GM12878 (cell line): ENCODE data around the gene ANGPTL2. TPM values are rescaled to one million over a fixed set of nuclear protein-coding genes. Genes with fewer than 3 reads are reported as not detected.

ENCODE experiments used
- ATF7 ChIP-seq: fragments of 450-650 bp; IDR thresholded peaks from 2 replicates; pipeline ENCODE4 v1.6.1; 2016; ENCODE audit warnings: low read depth, mild to moderate bottlenecking
- BHLHE40 ChIP-seq, 2 experiments: fragments of 450-650 bp in 1 of 2; IDR thresholded peaks; 2 replicates each; pipeline ENCODE4 v1.6.1; 2011 to 2017; ENCODE audit warnings: low read depth in 2 of 2, borderline replicate concordance in 1 of 2, improper control_type of control experiment in 1 of 2, low read length in 1 of 2, mild to moderate bottlenecking in 1 of 2
- CBX5 ChIP-seq: sonication (generic); IDR thresholded peaks from 2 replicates; pipeline ENCODE4 v1.6.1; 2016; ENCODE audit warnings: low read depth, moderate library complexity, mild to moderate bottlenecking, inconsistent platforms
- EP300 ChIP-seq, 2 experiments: fragments of 150-350 bp in 1 of 2; IDR thresholded peaks; 2 replicates each; pipeline ENCODE4 v1.6.1; 2011 to 2012; ENCODE audit warnings: low read depth in 2 of 2, low read length in 2 of 2, borderline replicate concordance in 1 of 2, improper control_type of control experiment in 1 of 2, inconsistent platforms in 1 of 2; ENCODE audit not compliant: control insufficient read depth in 1 of 2
- IKZF1 ChIP-seq: fragments of 450-650 bp; conservative IDR thresholded peaks from 2 replicates; pipeline ENCODE4 v1.6.1; 2017; ENCODE audit warnings: antibody characterized with exemption, mild to moderate bottlenecking
- IKZF2 ChIP-seq, 2 experiments: fragments of 450-650 bp; IDR thresholded peaks; 2 replicates each; pipeline ENCODE4 v1.6.1; 2017; ENCODE audit warnings: mild to moderate bottlenecking in 2 of 2, moderate library complexity in 2 of 2
- JUND ChIP-seq: IDR thresholded peaks from 2 replicates; pipeline ENCODE4 v1.6.1; 2012; ENCODE audit warnings: low read depth, mild to moderate bottlenecking, low read length, improper control_type of control experiment, moderate library complexity
- MXI1 ChIP-seq: fragments of 150-350 bp; IDR thresholded peaks from 2 replicates; pipeline ENCODE4 v1.6.1; 2011; ENCODE audit warnings: low read depth, mild to moderate bottlenecking, inconsistent platforms, low read length, improper control_type of control experiment
- NBN ChIP-seq: fragments of 450-650 bp; IDR thresholded peaks from 2 replicates; pipeline ENCODE4 v1.6.1; 2016
- NFYA ChIP-seq: IDR thresholded peaks from 2 replicates; pipeline ENCODE4 v1.6.1; 2011; ENCODE audit warnings: low read depth, mild to moderate bottlenecking, low read length, improper control_type of control experiment, borderline replicate concordance
- RCOR1 ChIP-seq: conservative IDR thresholded peaks from 2 replicates; pipeline ENCODE4 v1.6.1; 2012; ENCODE audit warnings: low read depth, low read length, improper control_type of control experiment
- RUNX3 ChIP-seq: IDR thresholded peaks from 2 replicates; pipeline ENCODE4 v1.6.1; 2012; ENCODE audit warnings: low read length, inconsistent platforms
- SMC3 ChIP-seq: IDR thresholded peaks from 2 replicates; pipeline ENCODE4 v1.6.1; 2011; ENCODE audit warnings: low read length, improper control_type of control experiment, borderline replicate concordance
- SPI1 ChIP-seq: IDR thresholded peaks from 2 replicates; pipeline ENCODE4 v1.6.1; 2011; ENCODE audit warnings: low read depth, mild to moderate bottlenecking, low read length, moderate library complexity, borderline replicate concordance; ENCODE audit not compliant: insufficient read depth
- STAT1 ChIP-seq: fragments of 450-650 bp; conservative IDR thresholded peaks from 2 replicates; pipeline ENCODE4 v1.6.1; 2014; ENCODE audit warnings: antibody characterized with exemption, mild to moderate bottlenecking
- ZNF217 ChIP-seq: fragments of 450-650 bp; IDR thresholded peaks from 2 replicates; pipeline ENCODE4 v1.6.1; 2017; ENCODE audit warnings: antibody characterized with exemption, mild to moderate bottlenecking
- ZNF622 ChIP-seq: fragments of 450-650 bp; IDR thresholded peaks from 2 replicates; pipeline ENCODE4 v1.6.1; 2017; ENCODE audit warnings: mild to moderate bottlenecking, inconsistent platforms
- polyA plus RNA-seq, 11 experiments: library from polyadenylated mRNA; depleted of rRNA in 4 of 11; unstranded in 6 of 11; stranded (reverse) in 5 of 11; fragments of >200 nt; fragmentation: Nextera tagmentation in 4 of 11; fragmentation: Illumina TruSeq in 1 of 11; extraction: Ambion mirVana in 4 of 11; extraction: Trizol in 1 of 11; gene quantifications; 1 replicate in 1 of 11; 2 replicates in 10 of 11; pipeline versions ENCODE4 v1.2.1 to v1.2.3, GENCODE V29; 2011 to 2016; ENCODE audit warnings: inconsistent platforms in 2 of 11, missing spikeins in 2 of 11, low read depth in 1 of 11
- total RNA-seq, 4 experiments: library from RNA; depleted of rRNA in 3 of 4; stranded (reverse); fragments of >200 nt in 3 of 4; fragmentation: Illumina TruSeq in 1 of 4; extraction: Trizol in 1 of 4; gene quantifications; 2 replicates each; pipeline versions ENCODE4 v1.2.1 to v1.2.3, GENCODE V29; 2013 to 2021
- TF ChIP-seq, protein P1 (sequence below): fragments of 450-650 bp; IDR thresholded peaks from 2 replicates; pipeline ENCODE4 v1.6.1; 2017; ENCODE audit warnings: borderline replicate concordance
- TF ChIP-seq, protein P2 (sequence below): fragments of 450-650 bp; IDR thresholded peaks from 2 replicates; pipeline ENCODE4 v1.6.1; 2017; ENCODE audit warnings: mild to moderate bottlenecking, moderate library complexity
- TF ChIP-seq, protein P3 (sequence below): IDR thresholded peaks from 2 replicates; pipeline ENCODE4 v1.6.1; 2012; ENCODE audit warnings: low read length, inconsistent platforms
- TF ChIP-seq, protein P4 (sequence below): fragments of 450-650 bp; IDR thresholded peaks from 2 replicates; pipeline ENCODE4 v1.6.1; 2017; ENCODE audit warnings: low read depth, mild to moderate bottlenecking, moderate library complexity

ANGPTL2 gene
- total and polyA plus RNA-seq, 10 of the 15 experiments (the other 5 are each of a cell fraction or from before 2014, with no cell fraction given) = 0.13 to 2.6 (median 0.82) TPM; not detected in 1

GRCh38 chr9:127154390-127155191 is 32.2 kb upstream of the ANGPTL2 start (continued):
- TF ChIP-seq, protein P1, sequence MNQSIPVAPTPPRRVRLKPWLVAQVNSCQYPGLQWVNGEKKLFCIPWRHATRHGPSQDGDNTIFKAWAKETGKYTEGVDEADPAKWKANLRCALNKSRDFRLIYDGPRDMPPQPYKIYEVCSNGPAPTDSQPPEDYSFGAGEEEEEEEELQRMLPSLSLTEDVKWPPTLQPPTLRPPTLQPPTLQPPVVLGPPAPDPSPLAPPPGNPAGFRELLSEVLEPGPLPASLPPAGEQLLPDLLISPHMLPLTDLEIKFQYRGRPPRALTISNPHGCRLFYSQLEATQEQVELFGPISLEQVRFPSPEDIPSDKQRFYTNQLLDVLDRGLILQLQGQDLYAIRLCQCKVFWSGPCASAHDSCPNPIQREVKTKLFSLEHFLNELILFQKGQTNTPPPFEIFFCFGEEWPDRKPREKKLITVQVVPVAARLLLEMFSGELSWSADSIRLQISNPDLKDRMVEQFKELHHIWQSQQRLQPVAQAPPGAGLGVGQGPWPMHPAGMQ = no peak
- TF ChIP-seq STAT1 = no peak
- 0 out of 2 replicates have a peak, but pooled peaks have one; percentile 22 for TF ChIP-seq CBX5
- TF ChIP-seq ATF7 = peak; percentile 95
- TF ChIP-seq NBN = peak; percentile 58
- no peak for TF ChIP-seq ZNF622
- peak; percentile 39 to 51; a peak in 2 of 4 replicates for TF ChIP-seq BHLHE40 (IDR thresholded peaks at IDR 0.05; ENCODE audit: borderline replicate concordance in 1 of 2, low read depth in 2 of 2, low read length in 1 of 2)
- 0 out of 2 replicates have a peak, but pooled peaks have one; percentile 90 for TF ChIP-seq RCOR1
- peak; percentile 97 for TF ChIP-seq IKZF1
- no peak for TF ChIP-seq JUND
- peak; percentile 87 for TF ChIP-seq RUNX3
- TF ChIP-seq EP300 (IDR thresholded peaks at IDR 0.05; ENCODE audit: borderline replicate concordance in 1 of 2, control insufficient read depth in 1 of 2, low read depth in 2 of 2, low read length in 2 of 2) = peak; percentile 17 to 80; a peak in 3 of 4 replicates
- no peak for TF ChIP-seq NFYA
- TF ChIP-seq SMC3 = peak; percentile 3; the same call in 1 of the 2 replicates
- TF ChIP-seq ZNF217 = peak; percentile 75
- TF ChIP-seq, protein P2, sequence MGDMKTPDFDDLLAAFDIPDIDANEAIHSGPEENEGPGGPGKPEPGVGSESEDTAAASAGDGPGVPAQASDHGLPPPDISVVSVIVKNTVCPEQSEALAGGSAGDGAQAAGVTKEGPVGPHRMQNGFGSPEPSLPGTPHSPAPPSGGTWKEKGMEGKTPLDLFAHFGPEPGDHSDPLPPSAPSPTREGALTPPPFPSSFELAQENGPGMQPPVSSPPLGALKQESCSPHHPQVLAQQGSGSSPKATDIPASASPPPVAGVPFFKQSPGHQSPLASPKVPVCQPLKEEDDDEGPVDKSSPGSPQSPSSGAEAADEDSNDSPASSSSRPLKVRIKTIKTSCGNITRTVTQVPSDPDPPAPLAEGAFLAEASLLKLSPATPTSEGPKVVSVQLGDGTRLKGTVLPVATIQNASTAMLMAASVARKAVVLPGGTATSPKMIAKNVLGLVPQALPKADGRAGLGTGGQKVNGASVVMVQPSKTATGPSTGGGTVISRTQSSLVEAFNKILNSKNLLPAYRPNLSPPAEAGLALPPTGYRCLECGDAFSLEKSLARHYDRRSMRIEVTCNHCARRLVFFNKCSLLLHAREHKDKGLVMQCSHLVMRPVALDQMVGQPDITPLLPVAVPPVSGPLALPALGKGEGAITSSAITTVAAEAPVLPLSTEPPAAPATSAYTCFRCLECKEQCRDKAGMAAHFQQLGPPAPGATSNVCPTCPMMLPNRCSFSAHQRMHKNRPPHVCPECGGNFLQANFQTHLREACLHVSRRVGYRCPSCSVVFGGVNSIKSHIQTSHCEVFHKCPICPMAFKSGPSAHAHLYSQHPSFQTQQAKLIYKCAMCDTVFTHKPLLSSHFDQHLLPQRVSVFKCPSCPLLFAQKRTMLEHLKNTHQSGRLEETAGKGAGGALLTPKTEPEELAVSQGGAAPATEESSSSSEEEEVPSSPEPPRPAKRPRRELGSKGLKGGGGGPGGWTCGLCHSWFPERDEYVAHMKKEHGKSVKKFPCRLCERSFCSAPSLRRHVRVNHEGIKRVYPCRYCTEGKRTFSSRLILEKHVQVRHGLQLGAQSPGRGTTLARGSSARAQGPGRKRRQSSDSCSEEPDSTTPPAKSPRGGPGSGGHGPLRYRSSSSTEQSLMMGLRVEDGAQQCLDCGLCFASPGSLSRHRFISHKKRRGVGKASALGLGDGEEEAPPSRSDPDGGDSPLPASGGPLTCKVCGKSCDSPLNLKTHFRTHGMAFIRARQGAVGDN = peak; percentile 82
- TF ChIP-seq IKZF2 (IDR thresholded peaks at IDR 0.05) = peak; percentile 99
- TF ChIP-seq MXI1 = peak; percentile 70; the same call in 1 of the 2 replicates
- TF ChIP-seq SPI1 = peak; percentile 97
- TF ChIP-seq, protein P3, sequence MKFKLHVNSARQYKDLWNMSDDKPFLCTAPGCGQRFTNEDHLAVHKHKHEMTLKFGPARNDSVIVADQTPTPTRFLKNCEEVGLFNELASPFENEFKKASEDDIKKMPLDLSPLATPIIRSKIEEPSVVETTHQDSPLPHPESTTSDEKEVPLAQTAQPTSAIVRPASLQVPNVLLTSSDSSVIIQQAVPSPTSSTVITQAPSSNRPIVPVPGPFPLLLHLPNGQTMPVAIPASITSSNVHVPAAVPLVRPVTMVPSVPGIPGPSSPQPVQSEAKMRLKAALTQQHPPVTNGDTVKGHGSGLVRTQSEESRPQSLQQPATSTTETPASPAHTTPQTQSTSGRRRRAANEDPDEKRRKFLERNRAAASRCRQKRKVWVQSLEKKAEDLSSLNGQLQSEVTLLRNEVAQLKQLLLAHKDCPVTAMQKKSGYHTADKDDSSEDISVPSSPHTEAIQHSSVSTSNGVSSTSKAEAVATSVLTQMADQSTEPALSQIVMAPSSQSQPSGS = peak; percentile 83
- TF ChIP-seq, protein P4, sequence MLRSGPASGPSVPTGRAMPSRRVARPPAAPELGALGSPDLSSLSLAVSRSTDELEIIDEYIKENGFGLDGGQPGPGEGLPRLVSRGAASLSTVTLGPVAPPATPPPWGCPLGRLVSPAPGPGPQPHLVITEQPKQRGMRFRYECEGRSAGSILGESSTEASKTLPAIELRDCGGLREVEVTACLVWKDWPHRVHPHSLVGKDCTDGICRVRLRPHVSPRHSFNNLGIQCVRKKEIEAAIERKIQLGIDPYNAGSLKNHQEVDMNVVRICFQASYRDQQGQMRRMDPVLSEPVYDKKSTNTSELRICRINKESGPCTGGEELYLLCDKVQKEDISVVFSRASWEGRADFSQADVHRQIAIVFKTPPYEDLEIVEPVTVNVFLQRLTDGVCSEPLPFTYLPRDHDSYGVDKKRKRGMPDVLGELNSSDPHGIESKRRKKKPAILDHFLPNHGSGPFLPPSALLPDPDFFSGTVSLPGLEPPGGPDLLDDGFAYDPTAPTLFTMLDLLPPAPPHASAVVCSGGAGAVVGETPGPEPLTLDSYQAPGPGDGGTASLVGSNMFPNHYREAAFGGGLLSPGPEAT = peak; percentile 96
